GM12891 (cell line): ENCODE data around the gene DYNAP.

ENCODE experiments used
- POLR2A ChIP-seq: IDR thresholded peaks from 2 replicates; pipeline ENCODE4 v1.6.1; 2011; ENCODE audit warnings: low read depth, low read length, control low read depth
- POLR2AphosphoS5 ChIP-seq: IDR thresholded peaks from 2 replicates; pipeline ENCODE4 v1.6.1; 2011; ENCODE audit warnings: low read depth, low read length, control low read depth
- POU2F2 ChIP-seq: IDR thresholded peaks from 2 replicates; pipeline ENCODE4 v1.6.1; 2011; ENCODE audit warnings: low read depth, mild to moderate bottlenecking, control low read depth, low read length, moderate library complexity
- SPI1 ChIP-seq: IDR thresholded peaks from 2 replicates; pipeline ENCODE4 v1.6.1; 2011; ENCODE audit warnings: low read depth, low read length, control low read depth
- TAF1 ChIP-seq: IDR thresholded peaks from 2 replicates; pipeline ENCODE4 v1.6.1; 2011; ENCODE audit warnings: low read depth, low read length, control low read depth

GRCh38 chr18:54558609-54559585, 32.1 kb upstream of the DYNAP start:
- TF ChIP-seq POLR2A (no peak), POLR2AphosphoS5 (no peak), SPI1 (no peak), TAF1 (no peak), POU2F2 (no peak)
